CD14-positive monocyte (primary cell): ENCODE data around the gene SLC6A11. TPM values are rescaled to one million over a fixed set of nuclear protein-coding genes. Genes with fewer than 3 reads are reported as not detected.
A peak's percentile ranks its signal among the peaks of the same experiment; 100 is the strongest.

Experiments used
- DNase-seq, 3 donors: peaks; one replicate each; pipeline ENCODE4 v3.0.0-alpha.2; 2011 to 2022
- H2AFZ ChIP-seq: 2 replicates; pipeline ENCODE4 v1.6.0; 2012; ENCODE audit warnings: mild to moderate bottlenecking, low read depth, low read length, inconsistent platforms; ENCODE audit not compliant: insufficient read depth, poor library complexity, severe bottlenecking
- H3K27ac ChIP-seq, 2 donors: 1 replicate in 1 of 2; 2 replicates in 1 of 2; pipeline ENCODE4 v1.5.1; 2012 to 2013; ENCODE audit warnings: low read length in 2 of 2, control low read depth in 1 of 2, inconsistent platforms in 1 of 2, low read depth in 1 of 2, mild to moderate bottlenecking in 1 of 2
- H3K27me3 ChIP-seq, 2 donors: one replicate each; pipeline versions ENCODE4 v1.6.0 to v1.6.1; 2011 to 2013; ENCODE audit warnings: low read length in 2 of 2; ENCODE audit not compliant: control insufficient read depth in 2 of 2, insufficient read depth in 2 of 2
- H3K36me3 ChIP-seq, 2 donors: replicated peaks in 1 of 2; 1 replicate in 1 of 2; 2 replicates in 1 of 2; pipeline versions ENCODE4 v1.5.1 to v1.6.1; 2012 to 2013; ENCODE audit warnings: low read length in 2 of 2, control low read depth in 1 of 2, inconsistent platforms in 1 of 2, mild to moderate bottlenecking in 1 of 2; ENCODE audit not compliant: insufficient read depth in 2 of 2, control insufficient read depth in 1 of 2
- H3K4me1 ChIP-seq, 2 donors: 1 replicate in 1 of 2; 2 replicates in 1 of 2; pipeline versions ENCODE4 v1.5.1 to v1.6.1; 2012 to 2013; ENCODE audit warnings: low read length in 2 of 2, control low read depth in 1 of 2, inconsistent platforms in 1 of 2, mild to moderate bottlenecking in 1 of 2, moderate library complexity in 1 of 2; ENCODE audit not compliant: insufficient read depth in 2 of 2, control insufficient read depth in 1 of 2
- H3K4me2 ChIP-seq: replicated peaks from 2 replicates; pipeline ENCODE3; 2012; ENCODE audit warnings: low read length, moderate library complexity, mild to moderate bottlenecking; ENCODE audit not compliant: poor library complexity, severe bottlenecking; ENCODE audit errors: extremely low read depth
- H3K4me3 ChIP-seq, 3 experiments: fragments of 200-600 bp in 1 of 3; sonication (generic) in 1 of 3; replicated peaks in 1 of 3; 1 replicate in 2 of 3; 2 replicates in 1 of 3; pipeline ENCODE4 v1.5.1; 2011 to 2013; ENCODE audit warnings: low read length in 3 of 3, mild to moderate bottlenecking in 3 of 3, control low read depth in 2 of 3, low read depth in 2 of 3, inconsistent platforms in 1 of 3, moderate library complexity in 1 of 3
- H3K79me2 ChIP-seq: 2 replicates; pipeline ENCODE4 v1.6.0; 2012; ENCODE audit warnings: mild to moderate bottlenecking, control low read depth, inconsistent platforms, low read length, moderate library complexity; ENCODE audit not compliant: insufficient read depth
- H3K9ac ChIP-seq: 2 replicates; pipeline ENCODE4 v1.6.0; 2017; ENCODE audit warnings: low read length, mild to moderate bottlenecking; ENCODE audit not compliant: insufficient read depth, poor library complexity, severe bottlenecking
- H3K9me3 ChIP-seq, 2 donors: replicated peaks in 1 of 2; 1 replicate in 1 of 2; 2 replicates in 1 of 2; pipeline versions ENCODE4 v1.5.1 to v1.6.1; 2012 to 2013; ENCODE audit warnings: low read length in 2 of 2, control low read depth in 1 of 2; ENCODE audit not compliant: control insufficient read depth in 1 of 2, insufficient read depth in 1 of 2
- H4K20me1 ChIP-seq: 2 replicates; pipeline ENCODE4 v1.6.0; 2012; ENCODE audit warnings: mild to moderate bottlenecking, low read length, control low read depth, moderate library complexity; ENCODE audit not compliant: insufficient read depth
- H3K27ac Mint-ChIP-seq, 7 donors: one replicate each; pipeline ENCODE4 v1.8.0; 2020; ENCODE audit warnings: mild to moderate bottlenecking in 7 of 7, mixed read lengths in 7 of 7, moderate library complexity in 6 of 7, inconsistent platforms in 2 of 7
- H3K27me3 Mint-ChIP-seq, 3 donors: one replicate each; pipeline ENCODE4 v1.8.0; 2021 to 2022; ENCODE audit warnings: low read depth in 3 of 3, mild to moderate bottlenecking in 3 of 3, mixed read lengths in 3 of 3, moderate library complexity in 3 of 3, inconsistent platforms in 1 of 3
- H3K36me3 Mint-ChIP-seq, 2 donors: one replicate each; pipeline ENCODE4 v1.8.0; 2020; ENCODE audit warnings: mixed read lengths in 2 of 2, inconsistent platforms in 1 of 2, mild to moderate bottlenecking in 1 of 2
- H3K4me1 Mint-ChIP-seq: one replicate; pipeline ENCODE4 v1.8.0; 2020; ENCODE audit warnings: mild to moderate bottlenecking, mixed read lengths
- H3K4me3 Mint-ChIP-seq, 2 donors: one replicate each; pipeline ENCODE4 v1.8.0; 2020; ENCODE audit warnings: mild to moderate bottlenecking in 2 of 2, mixed read lengths in 2 of 2, moderate library complexity in 1 of 2
- H3K9me3 Mint-ChIP-seq, 7 donors: one replicate each; pipeline ENCODE4 v1.8.0; 2020 to 2022; ENCODE audit warnings: mixed read lengths in 7 of 7, mild to moderate bottlenecking in 6 of 7, moderate library complexity in 6 of 7, inconsistent platforms in 2 of 7
- WGBS: methylation state at CpG from one replicate; pipeline ENCODE4 v1.1.5; 2013; ENCODE audit warnings: missing lambda C conversion rate; ENCODE audit not compliant: insufficient coverage; 5-methylcytosine and 5-hydroxymethylcytosine counted together
- intact Hi-C, 2 donors: fragments of 100-400 bp; cut with micrococcal nuclease; formaldehyde crosslinking; loops; one replicate each; pipeline versions ENCODE4 v1.15.0 to v1.15.1; 2023
- polyA plus RNA-seq, 3 donors: library from polyadenylated mRNA; depleted of rRNA in 1 of 3; unstranded in 2 of 3; stranded (reverse) in 1 of 3; fragments of 300-500 nt in 2 of 3; fragments of >200 nt in 1 of 3; fragmentation: Illumina TruSeq in 2 of 3; gene quantifications; 1 replicate in 2 of 3; 2 replicates in 1 of 3; pipeline ENCODE4 v1.2.3, GENCODE V29; 2012 to 2021
- TF ChIP-seq, protein P1 (sequence below): fragments of 200-600 bp; IDR thresholded peaks from one replicate; pipeline ENCODE4 v1.8.0; 2022; ENCODE audit warnings: antibody characterized with exemption, mild to moderate bottlenecking

The SLC6A11 gene
- polyA plus RNA-seq, 3 donors: not detected

DNA sequence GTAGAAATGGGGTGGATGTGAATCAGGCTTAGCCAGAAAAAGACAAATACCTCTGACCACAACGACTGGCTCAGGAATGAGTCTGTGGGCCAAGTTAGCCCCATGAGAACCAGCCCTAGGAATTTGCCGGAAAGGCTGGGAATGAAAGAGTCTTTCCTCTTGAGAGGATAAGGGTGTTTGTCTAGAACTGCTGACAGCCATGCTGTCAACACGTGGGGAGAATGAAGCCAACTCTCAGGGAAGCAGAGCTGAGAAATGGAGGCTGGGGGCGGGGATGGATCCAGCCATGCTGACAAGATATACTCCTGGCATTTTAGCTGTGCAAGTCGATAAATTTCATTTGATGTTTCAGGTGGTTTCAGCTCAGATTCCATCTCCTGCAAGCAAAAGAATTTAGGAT is 165.9 kb downstream of the SLC6A11 start:
- WGBS: 69% methylated on average over 4 of the region's 5 CpGs
- intact Hi-C loops: no loop called here
- no peaks in the 10 kb centered on the region for H3K9me3 ChIP-seq
- peaks cover 22 to 41% (median 36%) of the 10 kb centered on the region in 3 donors for H3K27me3 Mint-ChIP-seq
- no peak overlapping the region for H2AFZ ChIP-seq
- H3K36me3 ChIP-seq: no peaks in the 10 kb centered on the region
- no peak overlapping the region for H3K4me2 ChIP-seq
- H3K4me3 ChIP-seq: no peak overlapping the region
- TF ChIP-seq, protein P1, sequence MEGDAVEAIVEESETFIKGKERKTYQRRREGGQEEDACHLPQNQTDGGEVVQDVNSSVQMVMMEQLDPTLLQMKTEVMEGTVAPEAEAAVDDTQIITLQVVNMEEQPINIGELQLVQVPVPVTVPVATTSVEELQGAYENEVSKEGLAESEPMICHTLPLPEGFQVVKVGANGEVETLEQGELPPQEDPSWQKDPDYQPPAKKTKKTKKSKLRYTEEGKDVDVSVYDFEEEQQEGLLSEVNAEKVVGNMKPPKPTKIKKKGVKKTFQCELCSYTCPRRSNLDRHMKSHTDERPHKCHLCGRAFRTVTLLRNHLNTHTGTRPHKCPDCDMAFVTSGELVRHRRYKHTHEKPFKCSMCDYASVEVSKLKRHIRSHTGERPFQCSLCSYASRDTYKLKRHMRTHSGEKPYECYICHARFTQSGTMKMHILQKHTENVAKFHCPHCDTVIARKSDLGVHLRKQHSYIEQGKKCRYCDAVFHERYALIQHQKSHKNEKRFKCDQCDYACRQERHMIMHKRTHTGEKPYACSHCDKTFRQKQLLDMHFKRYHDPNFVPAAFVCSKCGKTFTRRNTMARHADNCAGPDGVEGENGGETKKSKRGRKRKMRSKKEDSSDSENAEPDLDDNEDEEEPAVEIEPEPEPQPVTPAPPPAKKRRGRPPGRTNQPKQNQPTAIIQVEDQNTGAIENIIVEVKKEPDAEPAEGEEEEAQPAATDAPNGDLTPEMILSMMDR: no peak
- peak overlapping the region in 2 of 7 donors; percentile 25 to 28 for H3K27ac Mint-ChIP-seq
- peaks cover 6 to 18% of the 10 kb centered on the region in 2 donors for H3K27me3 ChIP-seq
- no peak overlapping the region for H3K27ac ChIP-seq
- no peaks in the 10 kb centered on the region for H3K4me1 Mint-ChIP-seq
- H3K79me2 ChIP-seq: no peaks in the 10 kb centered on the region
- peaks cover 0 to 2% (median 0%) of the 10 kb centered on the region in 7 donors for H3K9me3 Mint-ChIP-seq
- no peaks in the 10 kb centered on the region for H4K20me1 ChIP-seq
- H3K4me3 Mint-ChIP-seq: no peak overlapping the region
- H3K9ac ChIP-seq: no peak overlapping the region
- no peaks in the 10 kb centered on the region for H3K4me1 ChIP-seq
- DNase-seq: no peak
- no peaks in the 10 kb centered on the region for H3K36me3 Mint-ChIP-seq

DNA sequence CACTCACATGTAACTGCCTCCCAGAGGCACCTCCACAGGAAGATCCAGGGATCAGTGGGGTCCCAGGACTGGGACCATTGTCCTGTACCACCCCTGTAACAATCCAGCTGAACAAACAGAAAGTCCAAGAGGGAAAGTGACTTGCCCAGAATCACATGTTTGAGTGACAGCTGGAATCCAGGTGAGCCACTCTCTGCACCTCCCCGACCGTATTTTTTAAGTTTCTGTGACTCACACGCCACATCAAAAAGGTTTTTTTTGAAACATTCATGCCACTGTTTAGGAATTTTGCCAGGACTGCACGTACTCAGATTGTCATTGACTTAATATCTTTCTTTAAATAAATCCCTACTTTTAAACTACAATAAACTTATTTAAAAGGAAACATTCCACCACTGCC is 166.8 kb downstream of the SLC6A11 start:
- H3K36me3 ChIP-seq: no peaks in the 10 kb centered on the region
- H4K20me1 ChIP-seq: no peaks in the 10 kb centered on the region
- TF ChIP-seq, protein P1: no peak
- H3K27ac ChIP-seq: no peak overlapping the region
- no peaks in the 10 kb centered on the region for H3K79me2 ChIP-seq
- H3K9ac ChIP-seq: no peak overlapping the region
- no peak overlapping the region for H3K4me2 ChIP-seq
- H3K4me3 ChIP-seq: no peak overlapping the region
- peaks cover 24 to 39% (median 39%) of the 10 kb centered on the region in 3 donors for H3K27me3 Mint-ChIP-seq
- H3K9me3 ChIP-seq: no peaks in the 10 kb centered on the region
- H3K27me3 ChIP-seq: peaks cover 6 to 15% of the 10 kb centered on the region in 2 donors
- H3K9me3 Mint-ChIP-seq: peaks cover 0 to 2% (median 0%) of the 10 kb centered on the region in 7 donors
- H3K36me3 Mint-ChIP-seq: no peaks in the 10 kb centered on the region
- WGBS: 9% methylated on average over 3 of the region's 4 CpGs
- H3K4me3 Mint-ChIP-seq: peak overlapping the region in 1 of 2 donors; percentile 44
- intact Hi-C loops: no loop called here
- no peak overlapping the region for H2AFZ ChIP-seq
- no peak for DNase-seq
- H3K4me1 Mint-ChIP-seq: no peaks in the 10 kb centered on the region
- H3K4me1 ChIP-seq: no peaks in the 10 kb centered on the region
- H3K27ac Mint-ChIP-seq: no peak overlapping the region
